ENCODE data around the gene DEPDC5.

Gene DEPDC5

DNA sequence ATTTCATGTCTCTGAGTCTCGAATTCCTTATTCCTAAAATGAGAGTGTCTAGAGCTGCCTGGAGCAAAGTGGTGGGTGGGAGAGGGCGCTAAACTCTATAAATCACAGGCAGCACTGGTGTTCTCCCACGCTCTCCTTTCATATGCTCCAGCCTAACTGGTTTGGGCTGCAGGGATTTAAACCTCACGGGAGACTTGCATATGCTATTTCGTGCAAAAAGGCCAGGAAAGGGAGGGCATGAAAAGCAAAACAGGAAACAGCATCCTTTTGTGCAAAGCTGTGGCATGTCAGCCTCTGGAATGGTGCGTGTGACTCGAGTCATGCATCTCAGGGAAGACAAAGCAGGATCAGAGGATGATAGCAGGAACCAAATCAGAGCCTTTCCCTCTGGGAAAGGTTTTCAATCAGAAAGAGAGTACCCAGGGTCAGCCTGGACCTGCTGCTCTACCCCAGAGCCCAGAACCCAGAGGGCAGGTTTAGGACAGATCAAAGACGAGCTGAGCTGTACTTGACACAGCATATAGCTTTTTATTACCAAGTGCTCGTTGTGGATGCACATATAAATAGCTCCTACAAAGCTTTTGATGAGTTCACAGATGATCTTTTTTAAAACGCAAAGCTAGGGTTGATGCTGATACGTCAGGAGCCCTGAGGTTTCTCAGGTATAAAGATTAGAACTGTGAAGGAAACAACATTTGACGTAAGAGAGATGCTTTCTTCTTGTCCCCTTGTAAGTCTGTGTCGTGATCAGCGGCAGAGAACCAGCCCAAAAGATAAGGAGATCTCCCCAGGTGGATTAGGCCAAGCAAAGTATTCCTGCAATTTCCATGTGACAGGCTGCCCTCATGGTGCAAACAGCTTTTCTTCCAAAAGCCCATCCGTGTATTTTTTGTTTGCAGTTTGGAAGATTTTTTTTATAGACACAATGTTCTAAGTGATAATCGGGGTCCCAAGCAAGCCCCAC lies 144.3 kb downstream of the DEPDC5 start:
- DNase-seq = no peak

GRCh38 chr22:31898926-31899325 lies 145.1 kb downstream of the DEPDC5 start:
- no peak for DNase-seq

DNA sequence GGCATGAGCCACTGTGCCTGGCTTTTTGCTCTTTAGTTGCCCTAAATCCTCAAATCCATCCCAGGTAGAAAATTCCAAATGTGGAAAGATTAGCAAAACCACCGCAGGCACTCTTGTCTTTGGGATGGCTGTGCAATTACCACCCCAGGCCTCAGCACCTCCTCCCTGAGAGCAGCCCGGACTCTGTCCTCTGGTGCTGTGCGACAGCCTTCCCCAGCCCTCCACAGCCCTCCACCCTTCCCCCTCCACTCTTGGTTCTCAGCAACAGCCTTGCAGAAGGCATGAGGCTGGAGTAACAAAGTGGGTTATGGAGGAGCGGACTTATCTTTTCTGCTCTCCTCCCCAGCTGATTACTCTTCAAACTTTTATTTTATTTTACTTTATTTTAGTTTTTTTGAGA lies 145.8 kb downstream of the DEPDC5 start:
- DNase-seq = no peak

GRCh38 chr22:31901388-31902137 lies 147.7 kb downstream of the DEPDC5 start:
- no peak for DNase-seq

- DNase-seq = no peak
Measured at GRCh38 chr22:31904651-31905050, 150.8 kb downstream of the DEPDC5 start.

DNA sequence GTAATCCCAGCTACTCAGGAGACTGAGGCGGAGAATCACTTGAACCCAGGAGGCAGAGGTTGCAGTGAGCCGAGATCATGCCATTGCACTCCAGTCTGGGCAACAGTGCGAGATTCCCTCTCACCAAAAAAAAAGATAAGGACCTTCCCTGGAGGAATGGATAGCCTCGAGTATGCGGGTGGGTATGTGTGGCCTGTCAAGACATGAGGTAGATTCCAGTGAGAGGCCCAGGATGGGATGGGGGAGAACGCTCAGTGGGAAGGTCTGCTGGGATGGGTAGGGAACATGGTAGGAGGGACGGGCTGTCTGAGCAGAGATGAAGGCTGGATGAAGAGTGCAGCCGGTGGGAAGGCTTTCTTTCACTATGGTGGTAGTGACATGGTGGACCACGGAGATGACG lies 151.5 kb downstream of the DEPDC5 start:
- no peak for DNase-seq

- no peak for DNase-seq
Measured at GRCh38 chr22:31906086-31906485, 152.3 kb downstream of the DEPDC5 start.

DNA sequence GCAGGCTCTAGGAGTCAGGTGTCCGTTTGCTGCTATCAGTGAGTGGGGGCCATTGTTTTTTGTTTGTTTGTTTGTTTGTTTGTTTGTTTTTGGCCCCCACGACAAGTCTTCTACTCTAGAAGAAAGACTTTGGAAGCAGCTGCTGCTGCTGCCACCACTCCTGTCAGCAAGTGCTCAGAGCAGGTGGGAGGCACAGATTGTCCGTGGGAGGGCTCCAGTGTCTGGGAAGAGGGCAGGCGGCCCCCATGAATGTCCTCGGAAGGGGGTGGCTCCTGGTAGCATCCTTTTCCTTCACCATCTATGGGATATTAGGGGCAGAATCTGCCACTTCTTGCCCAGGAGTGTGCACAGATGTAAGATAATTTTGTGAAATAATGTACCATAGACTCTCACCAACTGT lies 152.8 kb downstream of the DEPDC5 start:
- DNase-seq = no peak

GRCh38 chr22:31909977-31910376 lies 156.2 kb downstream of the DEPDC5 start:
- DNase-seq = no peak

DNA sequence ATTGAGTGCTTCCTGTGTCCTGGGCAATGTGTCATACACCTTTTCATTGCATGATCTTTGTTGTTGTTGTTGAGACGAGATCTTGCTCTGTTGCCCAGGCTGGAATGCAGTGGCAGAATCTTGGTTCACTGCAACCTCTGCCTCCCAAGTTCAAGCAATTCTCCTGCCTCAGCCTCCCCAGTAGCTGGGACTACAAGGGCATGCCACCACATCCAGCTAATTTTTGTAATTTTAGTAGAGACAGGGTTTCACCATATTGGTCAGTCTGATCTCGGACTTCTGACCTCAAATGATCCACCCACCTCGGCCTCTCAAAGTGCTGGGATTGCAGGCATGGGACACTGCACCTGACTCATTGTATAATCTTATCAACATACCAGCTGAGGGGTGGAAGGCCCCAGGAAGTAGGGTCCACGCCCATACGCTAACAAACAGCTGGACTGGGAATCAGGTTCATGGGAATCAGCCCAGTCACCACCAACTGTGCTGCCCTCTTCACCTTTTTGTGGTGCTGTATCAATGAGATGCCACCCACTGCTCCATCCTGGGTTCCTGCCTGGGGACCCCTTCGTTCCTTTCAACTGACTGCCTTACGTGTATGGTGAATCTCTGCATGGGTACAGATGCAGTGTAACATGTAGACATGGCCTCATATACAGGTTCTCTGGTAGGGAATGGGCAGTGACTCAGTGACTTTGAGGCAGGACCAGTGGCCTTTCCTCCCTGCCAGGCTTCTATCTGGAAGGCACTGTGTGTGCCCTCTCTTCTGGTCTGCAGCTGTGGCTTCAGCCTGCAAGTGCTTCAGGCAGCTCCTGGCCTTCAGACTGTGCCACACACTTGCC lies 158.0 kb downstream of the DEPDC5 start:
- no peak for DNase-seq

GRCh38 chr22:31912407-31912743 lies 158.6 kb downstream of the DEPDC5 start:
- no peak for DNase-seq

- no peak for DNase-seq
Measured at GRCh38 chr22:31915586-31915985, 161.8 kb downstream of the DEPDC5 start.

DNA sequence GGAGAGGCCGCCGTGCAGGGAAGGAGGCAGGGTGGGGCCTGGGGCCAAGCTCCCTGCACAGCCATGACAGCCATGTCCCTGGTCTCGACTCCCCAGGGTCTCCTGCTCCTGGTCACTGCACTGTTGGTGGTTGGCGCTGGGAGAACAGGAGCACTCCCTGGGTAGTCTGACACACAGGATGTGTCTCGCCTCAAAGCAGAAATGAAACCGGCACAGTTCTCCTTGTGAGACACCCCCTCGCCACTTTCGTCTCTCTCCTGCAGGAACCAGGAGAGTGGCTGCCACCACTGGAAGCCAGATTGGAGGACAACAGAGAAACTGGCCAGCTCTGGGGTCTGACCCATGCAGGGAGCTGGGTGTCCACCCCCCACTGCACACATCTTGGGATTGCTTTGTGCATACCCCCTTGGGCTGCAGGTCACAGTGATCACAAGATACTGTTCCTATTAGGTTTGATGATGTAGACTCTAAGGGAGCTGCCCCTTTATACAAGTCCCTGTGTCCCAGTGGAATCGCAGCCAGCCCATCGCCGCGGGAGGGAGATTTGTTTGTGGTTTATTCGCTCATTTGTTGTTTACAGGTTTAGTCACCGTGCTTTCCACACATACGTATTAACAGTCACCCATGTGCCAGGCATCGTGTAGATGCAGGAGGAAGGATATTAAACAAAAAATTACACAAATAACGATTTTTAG lies 163.6 kb downstream of the DEPDC5 start:
- peak; percentile 11 for DNase-seq

DNA sequence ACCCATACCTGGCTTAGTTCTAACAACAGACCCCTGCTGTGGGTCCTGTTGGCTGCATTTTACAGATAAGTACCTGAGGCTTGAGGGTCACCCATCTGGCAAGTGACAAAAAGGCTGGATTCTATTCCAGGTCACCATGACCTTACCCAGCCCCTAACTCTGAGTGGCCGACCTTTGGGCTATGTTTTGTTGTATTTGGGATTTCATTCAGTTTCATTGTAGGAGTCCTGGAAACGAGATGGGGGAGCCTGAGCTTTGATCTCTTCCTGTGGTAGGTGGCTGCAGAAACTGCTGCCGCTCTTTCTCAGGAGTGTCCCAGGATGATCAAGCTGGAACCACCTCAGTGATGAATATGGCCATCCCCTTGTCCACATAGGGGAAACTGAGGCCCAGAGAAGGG lies 165.9 kb downstream of the DEPDC5 start:
- DNase-seq = no peak

- no peak for DNase-seq
Measured at GRCh38 chr22:31920306-31920705, 166.5 kb downstream of the DEPDC5 start.

DNA sequence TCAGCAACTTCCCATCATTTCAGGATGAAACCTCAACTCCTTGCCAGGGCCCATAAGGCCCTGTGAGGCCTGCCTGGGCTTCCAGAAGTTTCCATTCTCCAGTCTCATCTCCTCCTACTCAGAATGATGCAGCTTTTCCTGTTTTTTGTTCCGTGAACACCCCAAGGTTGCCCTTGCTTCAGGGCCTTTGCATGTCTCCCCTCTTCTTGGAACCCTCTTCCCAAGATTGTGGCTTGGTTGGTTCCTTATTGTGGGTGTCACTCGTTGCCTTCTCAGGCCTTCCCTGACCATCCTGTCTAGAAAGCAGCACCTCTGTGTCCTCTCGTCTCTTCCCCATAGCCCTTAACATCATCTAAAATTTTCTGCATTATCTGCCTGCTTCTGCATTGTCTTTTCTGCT lies 167.3 kb downstream of the DEPDC5 start:
- no peak for DNase-seq

- DNase-seq = no peak
Measured at GRCh38 chr22:31922534-31922933, 168.7 kb downstream of the DEPDC5 start.

- no peak for DNase-seq
Measured at GRCh38 chr22:31923136-31923535, 169.3 kb downstream of the DEPDC5 start.

GRCh38 chr22:31923747-31924146 lies 169.9 kb downstream of the DEPDC5 start:
- no peak for DNase-seq

DNA sequence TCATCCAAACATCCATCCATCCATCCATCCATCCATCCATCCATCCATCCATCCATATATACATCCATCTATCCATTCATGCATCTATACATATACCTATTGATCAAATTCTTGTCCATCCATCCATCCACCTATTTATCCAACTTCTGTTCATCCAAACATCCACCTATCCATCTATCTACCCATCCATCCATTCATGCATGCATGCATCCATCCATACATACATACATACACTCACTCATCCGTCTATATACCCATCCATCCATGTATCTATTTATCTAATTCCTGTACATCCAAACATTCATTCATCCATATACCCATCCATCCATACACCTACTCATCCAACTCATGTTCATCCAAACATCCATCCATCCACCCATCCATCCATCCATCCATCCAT lies 171.2 kb downstream of the DEPDC5 start:
- DNase-seq = no peak

DNA sequence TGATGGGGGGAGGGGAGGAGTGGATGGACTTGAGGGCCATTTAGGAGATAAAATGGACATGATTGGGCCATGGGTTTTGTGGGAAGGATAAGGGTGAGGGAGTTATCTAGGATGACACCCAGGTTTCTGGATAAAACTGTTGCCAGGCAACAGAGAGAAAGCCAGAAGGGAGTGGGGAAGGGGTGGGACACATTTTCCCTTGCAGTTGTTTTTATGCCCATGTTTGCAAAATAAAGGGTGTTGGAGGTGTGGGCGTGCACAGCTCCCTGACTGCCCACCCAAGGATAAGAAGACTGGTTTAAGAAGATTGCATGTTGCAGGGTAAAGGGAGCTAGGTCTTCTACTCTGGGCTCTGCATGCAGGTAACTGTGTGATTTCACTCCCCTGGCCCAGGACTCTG lies 172.2 kb downstream of the DEPDC5 start:
- no peak for DNase-seq

DNA sequence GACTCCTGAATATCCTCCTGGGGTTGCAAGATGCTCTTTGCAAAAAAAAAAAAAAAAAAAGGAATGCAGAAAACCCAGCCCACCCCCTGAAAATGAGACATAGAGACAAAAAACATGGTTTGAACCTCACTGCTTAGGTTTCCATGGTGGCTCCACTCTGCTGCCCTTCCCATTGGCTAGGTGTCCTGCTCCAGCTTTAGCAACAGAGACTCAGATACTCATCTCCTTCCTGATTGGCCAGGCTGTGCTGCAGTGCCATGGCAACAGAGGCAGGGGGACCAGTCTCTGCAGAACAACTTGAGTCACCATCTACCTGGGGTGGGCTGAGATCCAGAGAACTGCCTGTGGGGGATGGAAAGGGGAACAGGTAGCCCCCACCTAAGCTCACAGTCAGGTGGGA lies 173.2 kb downstream of the DEPDC5 start:
- no peak for DNase-seq

DNA sequence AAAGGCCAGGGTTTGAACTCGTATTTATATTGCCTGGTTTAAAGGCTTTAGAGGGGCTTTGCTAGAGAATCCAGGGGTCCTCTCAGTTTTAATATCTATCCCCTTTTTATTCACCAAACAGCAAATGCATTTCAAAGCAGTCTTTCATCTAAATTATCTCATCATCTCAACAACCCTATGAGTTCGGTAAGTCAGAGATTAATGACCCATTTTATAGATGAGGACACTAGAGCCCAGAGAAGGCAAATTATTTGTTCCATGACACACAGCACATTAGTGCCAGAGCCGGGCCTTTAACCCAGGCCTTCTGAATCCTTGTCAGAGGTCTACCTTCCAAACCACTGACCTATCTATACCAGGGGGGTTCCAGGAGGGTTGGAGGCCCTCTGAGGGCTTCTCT lies 173.7 kb downstream of the DEPDC5 start:
- DNase-seq = no peak

Data from SIG-M5 (cell line).